ENCODE data around the gene WDR26. TPM values are rescaled to one million over a fixed set of nuclear protein-coding genes. Genes with fewer than 3 reads are reported as not detected.

Gene WDR26
- total RNA-seq: 88.7 and 96.3 TPM in 2 replicates

GRCh38 chr1:224434691-224435317, at the start of gene WDR26:
Gene WDR26 (minus strand): TSS chr1:224434797.

DNA sequence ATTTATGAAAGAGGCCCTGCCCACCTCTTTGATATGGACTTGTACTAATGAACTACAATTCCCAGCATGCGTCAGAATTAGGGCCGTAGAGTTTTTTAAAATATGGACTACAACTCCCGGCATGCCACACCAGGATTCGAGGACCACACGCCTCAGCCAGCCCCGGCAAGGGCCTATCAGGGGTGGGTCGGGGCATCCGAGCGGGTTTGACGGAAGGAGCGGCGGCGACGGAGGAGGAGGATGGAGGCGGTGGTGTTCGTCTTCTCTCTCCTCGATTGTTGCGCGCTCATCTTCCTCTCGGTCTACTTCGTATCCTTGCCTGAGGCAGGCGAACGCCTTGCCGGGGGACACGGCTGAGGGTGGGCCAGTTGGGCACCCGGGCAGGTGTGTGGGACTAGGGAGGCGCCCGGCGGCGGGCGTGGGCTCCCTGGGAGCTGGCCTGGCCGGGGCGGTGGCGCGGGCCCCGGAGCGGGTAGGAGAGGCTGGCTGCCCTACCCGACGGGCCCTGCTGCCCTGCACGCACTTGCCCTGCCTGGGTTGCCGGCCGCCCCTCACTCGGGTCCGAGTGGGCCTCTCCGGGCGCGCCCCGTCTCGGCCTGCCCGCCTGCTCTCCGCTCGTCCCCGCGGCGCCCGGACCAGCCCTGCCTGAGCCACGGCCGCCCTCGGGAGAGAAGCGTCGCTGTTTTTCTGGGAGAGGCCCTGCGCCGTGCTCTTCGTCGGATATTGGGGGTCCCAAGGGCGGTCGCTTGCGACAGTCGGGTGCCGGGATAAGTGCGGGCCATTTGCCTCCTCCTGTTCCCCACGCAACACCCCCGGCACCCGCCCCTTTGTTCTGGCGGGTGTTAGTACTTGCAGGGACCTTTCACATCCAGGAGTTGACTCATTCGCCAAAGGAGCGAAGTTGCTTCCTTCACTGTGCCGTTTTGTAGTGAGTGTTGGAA, 77.6 kb downstream of the WDR26 start, which contains the start of gene CNIH4:
TSS of gene CNIH4 (plus strand) at position 195 of the 941 bp plus-strand sequence. CDS start at position 241, 46 bp downstream.

Small RNA genes within 50 kb of the gene (small RNA-seq; reads per million reads assigned to genes)
- 12.3 reads per million, percentile 94 among the genes with 10 or more reads in this experiment for gene MIR4742

Other genes starting within 250 kb of the WDR26 start
- 25.1 and 33.0 TPM in 2 replicates for gene NVL, start 104.6 kb downstream of the WDR26 start, total RNA-seq
- gene CNIH4, start 77.9 kb downstream of the WDR26 start, total RNA-seq: 77.2 and 77.7 TPM in 2 replicates
- 1.7 and 3.2 TPM in 2 replicates for gene CNIH3, start 181.5 kb upstream of the WDR26 start, total RNA-seq

All from articular chondrocyte of knee joint (primary cell).